Peyer's patch (tissue), 4 donors: ENCODE measurements around the gene BTBD7.

Experiments used
- POLR2A ChIP-seq, 2 donors: fragments of 450-650 bp; IDR thresholded peaks; one replicate each; pipeline ENCODE4 v1.5.1; 2017; ENCODE audit warnings: antibody characterized with exemption in 2 of 2, mild to moderate bottlenecking in 2 of 2, moderate library complexity in 2 of 2
- TF ChIP-seq, protein P1 (sequence below), 6 experiments: fragments of 450-650 bp in 4 of 6; fragments of 200-600 bp in 2 of 6; sonication (generic) in 1 of 6; IDR thresholded peaks; one replicate each; pipeline ENCODE4 v1.5.1; 2017 to 2019; ENCODE audit warnings: antibody characterized with exemption in 6 of 6, mild to moderate bottlenecking in 3 of 6, moderate library complexity in 1 of 6

DNA sequence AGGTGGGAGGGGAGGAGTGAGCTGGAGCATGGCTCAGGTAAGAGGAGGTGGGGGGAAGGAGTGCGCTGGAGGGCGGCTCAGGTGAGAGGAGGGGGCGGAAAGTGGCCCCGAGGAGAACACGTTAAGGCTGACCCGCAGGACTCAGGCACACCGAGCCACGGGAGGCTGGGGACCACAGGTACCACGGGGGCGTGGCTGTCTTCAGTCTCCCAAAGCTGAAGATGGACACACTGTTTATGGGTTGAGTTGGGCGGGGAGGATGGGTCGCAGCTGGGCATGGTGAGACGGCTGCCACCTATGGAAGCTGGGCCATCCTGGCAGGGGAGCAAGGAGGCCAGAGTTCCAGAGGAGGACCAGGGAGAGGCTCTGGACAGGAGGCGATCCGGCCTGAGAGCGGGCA, 102.3 kb downstream of the BTBD7 start:
- TF ChIP-seq POLR2A (IDR thresholded peaks at IDR 0.05): no peak
- TF ChIP-seq, protein P1, sequence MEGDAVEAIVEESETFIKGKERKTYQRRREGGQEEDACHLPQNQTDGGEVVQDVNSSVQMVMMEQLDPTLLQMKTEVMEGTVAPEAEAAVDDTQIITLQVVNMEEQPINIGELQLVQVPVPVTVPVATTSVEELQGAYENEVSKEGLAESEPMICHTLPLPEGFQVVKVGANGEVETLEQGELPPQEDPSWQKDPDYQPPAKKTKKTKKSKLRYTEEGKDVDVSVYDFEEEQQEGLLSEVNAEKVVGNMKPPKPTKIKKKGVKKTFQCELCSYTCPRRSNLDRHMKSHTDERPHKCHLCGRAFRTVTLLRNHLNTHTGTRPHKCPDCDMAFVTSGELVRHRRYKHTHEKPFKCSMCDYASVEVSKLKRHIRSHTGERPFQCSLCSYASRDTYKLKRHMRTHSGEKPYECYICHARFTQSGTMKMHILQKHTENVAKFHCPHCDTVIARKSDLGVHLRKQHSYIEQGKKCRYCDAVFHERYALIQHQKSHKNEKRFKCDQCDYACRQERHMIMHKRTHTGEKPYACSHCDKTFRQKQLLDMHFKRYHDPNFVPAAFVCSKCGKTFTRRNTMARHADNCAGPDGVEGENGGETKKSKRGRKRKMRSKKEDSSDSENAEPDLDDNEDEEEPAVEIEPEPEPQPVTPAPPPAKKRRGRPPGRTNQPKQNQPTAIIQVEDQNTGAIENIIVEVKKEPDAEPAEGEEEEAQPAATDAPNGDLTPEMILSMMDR (IDR thresholded peaks at IDR 0.05): no peak
